HFF-Myc (cell line): ENCODE results near the gene BARHL1.

ENCODE experiments used
- DNase-seq: peaks from one replicate; pipeline ENCODE4 v3.0.0-alpha.2; 2011; ENCODE audit warnings: low read depth; ENCODE audit errors: extremely low read depth
- H3K4me3 ChIP-seq: replicated peaks from 2 replicates; pipeline ENCODE4 v1.5.1; 2011; ENCODE audit warnings: low read depth, mild to moderate bottlenecking, control low read depth, low read length
- TF ChIP-seq, protein P1 (sequence below): IDR thresholded peaks from 2 replicates; pipeline ENCODE4 v1.5.1; 2012; ENCODE audit warnings: mild to moderate bottlenecking, low read depth, low read length, control low read depth; ENCODE audit errors: missing control alignments

BARHL1 gene

DNA sequence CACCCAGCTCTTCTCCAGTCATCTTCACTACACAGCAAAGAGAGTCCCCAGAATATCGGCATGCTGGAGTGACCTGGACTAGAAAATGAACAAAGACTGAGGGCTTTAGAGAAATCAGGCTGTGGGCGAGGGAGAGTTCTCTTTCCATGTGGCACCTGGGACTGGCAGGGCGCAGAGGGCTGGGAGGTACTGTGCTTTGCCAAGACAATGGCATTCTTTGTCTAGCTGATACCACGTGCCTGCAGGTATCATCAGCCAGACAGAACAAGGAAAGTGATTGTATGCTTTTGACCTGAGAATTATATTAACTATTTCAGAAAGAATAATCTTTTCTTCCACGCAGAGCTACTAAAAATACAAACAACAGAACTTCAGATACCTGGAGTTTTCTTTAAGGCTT is 56.9 kb downstream of the BARHL1 start:
- TF ChIP-seq, protein P1, sequence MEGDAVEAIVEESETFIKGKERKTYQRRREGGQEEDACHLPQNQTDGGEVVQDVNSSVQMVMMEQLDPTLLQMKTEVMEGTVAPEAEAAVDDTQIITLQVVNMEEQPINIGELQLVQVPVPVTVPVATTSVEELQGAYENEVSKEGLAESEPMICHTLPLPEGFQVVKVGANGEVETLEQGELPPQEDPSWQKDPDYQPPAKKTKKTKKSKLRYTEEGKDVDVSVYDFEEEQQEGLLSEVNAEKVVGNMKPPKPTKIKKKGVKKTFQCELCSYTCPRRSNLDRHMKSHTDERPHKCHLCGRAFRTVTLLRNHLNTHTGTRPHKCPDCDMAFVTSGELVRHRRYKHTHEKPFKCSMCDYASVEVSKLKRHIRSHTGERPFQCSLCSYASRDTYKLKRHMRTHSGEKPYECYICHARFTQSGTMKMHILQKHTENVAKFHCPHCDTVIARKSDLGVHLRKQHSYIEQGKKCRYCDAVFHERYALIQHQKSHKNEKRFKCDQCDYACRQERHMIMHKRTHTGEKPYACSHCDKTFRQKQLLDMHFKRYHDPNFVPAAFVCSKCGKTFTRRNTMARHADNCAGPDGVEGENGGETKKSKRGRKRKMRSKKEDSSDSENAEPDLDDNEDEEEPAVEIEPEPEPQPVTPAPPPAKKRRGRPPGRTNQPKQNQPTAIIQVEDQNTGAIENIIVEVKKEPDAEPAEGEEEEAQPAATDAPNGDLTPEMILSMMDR: no peak

More for the DNA sequence above, 56.9 kb downstream of the BARHL1 start:
- H3K4me3 ChIP-seq: no peak overlapping the region
- no peak for DNase-seq
